Mesodermal cell (in vitro differentiated cells): ENCODE results near the gene CLIC5. TPM values are rescaled to one million over a fixed set of nuclear protein-coding genes. Genes with fewer than 3 reads are reported as not detected.

Experiments
- H3K27ac ChIP-seq: 2 replicates; pipeline ENCODE4 v1.7.0; 2013; ENCODE audit warnings: mild to moderate bottlenecking, low read depth, low read length, moderate library complexity; ENCODE audit not compliant: severe bottlenecking
- H3K36me3 ChIP-seq: 2 replicates; pipeline ENCODE4 v1.7.1; 2013; ENCODE audit warnings: mild to moderate bottlenecking, low read length, moderate library complexity; ENCODE audit not compliant: control insufficient read depth, insufficient read depth
- H3K4me1 ChIP-seq: one replicate; pipeline ENCODE4 v1.7.1; 2013; ENCODE audit warnings: mild to moderate bottlenecking, low read length; ENCODE audit not compliant: insufficient read depth, control insufficient read depth, poor library complexity, severe bottlenecking
- H3K4me3 ChIP-seq: 2 replicates; pipeline ENCODE4 v1.7.0; 2013; ENCODE audit warnings: low read length, control low read depth, mild to moderate bottlenecking; ENCODE audit not compliant: insufficient read depth, poor library complexity, severe bottlenecking; ENCODE audit errors: extremely low read depth
- H3K9me3 ChIP-seq: 2 replicates; pipeline ENCODE4 v1.7.1; 2013; ENCODE audit warnings: mild to moderate bottlenecking, low read length, moderate library complexity; ENCODE audit not compliant: control insufficient read depth
- WGBS, 2 experiments: methylation state at CpG; one replicate each; pipeline ENCODE4 v1.1.5; 2013; ENCODE audit warnings: missing lambda C conversion rate in 2 of 2; ENCODE audit not compliant: insufficient coverage in 2 of 2; 5-methylcytosine and 5-hydroxymethylcytosine counted together
- polyA plus RNA-seq, 2 experiments: library from polyadenylated mRNA; stranded (reverse); fragments of 50-300 nt; gene quantifications; one replicate each; pipeline ENCODE4 v1.2.3, GENCODE V29; 2013

Gene CLIC5
- polyA plus RNA-seq (2013, experiment 1 of 2), result 0.59 TPM
- 0.66 TPM for polyA plus RNA-seq (2013, experiment 2 of 2)

DNA sequence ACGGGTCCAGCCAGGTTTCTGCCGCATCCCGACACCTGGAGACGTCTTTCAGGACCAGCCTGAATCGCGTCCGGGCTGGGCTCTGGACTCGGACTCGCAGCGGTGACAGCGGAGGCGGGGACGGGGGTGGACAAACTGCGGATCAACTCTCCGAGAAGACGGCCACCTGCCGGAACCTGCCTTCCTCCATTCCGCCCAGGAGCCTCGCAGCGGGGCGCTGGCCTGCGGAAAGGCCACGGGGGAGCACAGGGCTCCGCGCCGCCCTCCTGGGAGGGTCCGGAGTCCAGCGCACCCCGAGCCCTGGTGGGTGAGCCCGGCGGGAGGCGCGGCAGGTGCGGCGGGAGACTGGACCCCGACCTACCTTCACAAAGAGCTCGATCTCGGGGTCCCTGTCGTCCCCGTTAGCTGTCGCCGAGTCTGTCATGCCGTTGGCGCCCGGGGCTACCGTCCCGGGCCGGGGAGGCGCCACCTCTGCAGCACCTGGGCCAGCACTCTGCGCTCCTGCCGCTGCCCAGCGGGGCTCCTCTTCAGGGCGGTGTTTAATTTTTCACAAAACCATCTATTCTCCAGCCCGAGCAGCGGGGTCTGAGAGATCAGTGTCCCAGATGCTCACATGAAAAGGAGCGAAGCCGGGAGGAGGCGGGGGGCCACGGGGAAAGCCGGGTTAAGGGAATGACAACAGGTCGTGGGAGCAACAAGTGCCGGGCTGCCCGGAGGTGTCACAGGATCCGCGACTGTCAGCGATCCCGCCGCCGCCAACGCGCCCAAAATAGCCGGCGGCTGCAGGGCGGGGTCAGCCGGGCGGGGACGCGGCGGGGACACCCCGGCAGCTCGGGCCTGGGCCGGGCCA is at the start of gene CLIC5:
Gene CLIC5 (minus strand): TSS at position 742 of the 850 bp plus-strand sequence. CDS start 318 bp downstream, at position 424.
- 1% methylated on average over 63 to 69 of the region's 82 CpGs for WGBS, 2 experiments
- Histone ChIP-seq H3K36me3 (no peaks in the 10 kb centered on the region), H3K27ac (no peak within 1 kb of the TSS), H3K4me3 (peak within 1 kb of the TSS; percentile 34), H3K9me3 (peaks cover 6% of the 10 kb centered on the region), H3K4me1 (peaks cover 27% of the 10 kb centered on the region)

DNA sequence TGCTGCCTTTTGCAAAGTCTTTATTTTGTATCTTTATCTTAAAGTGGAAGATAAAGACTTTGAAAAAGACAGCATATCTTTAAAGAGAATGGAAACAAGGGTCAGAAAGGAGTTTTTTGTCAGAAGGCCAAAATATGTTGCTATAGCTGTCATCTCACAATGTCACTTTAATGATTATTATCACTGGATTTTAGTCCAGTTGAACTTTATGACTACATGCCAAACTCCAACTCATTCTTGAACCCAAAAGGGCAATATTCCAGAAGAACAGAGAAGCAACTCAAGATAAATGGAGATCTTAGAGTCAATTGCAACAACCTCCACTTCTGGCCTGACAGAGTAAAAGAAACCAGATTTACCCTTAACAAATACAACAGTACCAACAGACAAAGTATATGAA is 47.3 kb upstream of the CLIC5 start:
- H3K4me1 ChIP-seq, result no peaks in the 10 kb centered on the region
- H3K9me3 ChIP-seq, result no peaks in the 10 kb centered on the region
- H3K4me3 ChIP-seq, result no peak overlapping the region
- no peaks in the 10 kb centered on the region for H3K36me3 ChIP-seq
- H3K27ac ChIP-seq, result no peak overlapping the region

DNA sequence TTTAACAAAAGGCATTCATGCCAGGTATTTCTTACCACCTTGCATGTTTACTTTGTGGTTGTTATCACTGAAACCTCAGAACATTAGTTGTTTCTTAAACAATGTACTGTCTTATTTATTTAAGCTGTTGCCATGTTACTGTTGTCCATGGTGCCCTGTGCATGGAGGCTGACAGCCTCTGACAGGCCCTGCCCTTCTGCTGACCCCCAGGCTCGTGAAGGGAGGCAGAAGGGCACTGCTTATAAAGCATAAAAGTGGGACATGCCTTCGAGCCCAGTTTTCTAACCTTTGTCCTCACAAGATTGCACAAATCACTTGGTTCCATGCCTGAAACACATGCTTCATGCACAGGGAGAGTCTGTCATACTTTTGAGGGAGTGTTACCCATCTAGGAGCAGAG is 46.7 kb upstream of the CLIC5 start:
- Histone ChIP-seq H3K9me3 (no peaks in the 10 kb centered on the region), H3K4me3 (no peak overlapping the region), H3K36me3 (no peaks in the 10 kb centered on the region), H3K4me1 (no peaks in the 10 kb centered on the region), H3K27ac (no peak overlapping the region)
- 50 to 68% methylated on average over 1 to 2 of the region's 2 CpGs for WGBS, 2 experiments

DNA sequence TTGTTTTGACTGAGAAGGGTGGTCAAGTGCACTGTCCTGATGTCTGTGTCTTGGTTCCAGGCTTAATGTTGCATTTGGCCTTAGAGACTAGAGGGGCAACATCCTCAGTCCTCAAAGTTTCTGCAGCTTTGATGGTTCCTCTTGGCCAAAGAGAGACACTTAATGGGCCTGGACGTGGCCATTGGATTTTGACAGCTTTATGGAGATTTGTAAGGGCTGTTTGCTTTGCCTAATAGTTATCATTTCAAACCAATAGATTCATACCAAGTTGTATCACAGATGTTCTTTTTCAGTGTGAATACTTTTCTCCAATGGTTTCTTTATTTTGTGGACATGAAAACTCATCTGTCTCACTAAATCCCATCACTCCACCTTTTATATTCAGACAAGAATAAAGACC is 45.8 kb upstream of the CLIC5 start:
- no peaks in the 10 kb centered on the region for H3K9me3 ChIP-seq
- no peak overlapping the region for H3K27ac ChIP-seq
- H3K4me1 ChIP-seq, result no peaks in the 10 kb centered on the region
- no peaks in the 10 kb centered on the region for H3K36me3 ChIP-seq
- no peak overlapping the region for H3K4me3 ChIP-seq
- WGBS, 2 experiments, result no CpG with 5 or more reads among the region's 1 CpG

DNA sequence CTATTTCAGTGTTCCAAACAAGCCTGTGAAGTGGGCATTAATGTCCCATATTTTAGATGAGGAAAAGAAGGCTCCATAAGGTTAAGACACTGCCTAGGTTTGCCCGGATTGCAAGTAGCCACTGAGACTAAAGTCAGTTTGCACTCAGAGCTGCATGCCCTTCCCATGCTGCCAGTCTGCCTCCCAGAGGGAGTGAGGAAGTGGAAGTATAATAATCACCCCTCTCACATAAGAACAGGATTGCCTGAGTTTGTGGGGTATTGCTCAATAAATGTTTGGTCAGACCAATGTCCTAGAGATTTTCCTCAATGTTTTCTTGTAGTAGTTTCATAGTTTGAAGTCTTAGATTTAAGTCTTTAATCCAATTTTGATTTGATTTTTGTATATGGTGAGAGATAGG is 43.9 kb upstream of the CLIC5 start:
- H3K4me1 ChIP-seq, result no peaks in the 10 kb centered on the region
- H3K27ac ChIP-seq, result no peak overlapping the region
- no peaks in the 10 kb centered on the region for H3K36me3 ChIP-seq
- no peaks in the 10 kb centered on the region for H3K9me3 ChIP-seq
- no peak overlapping the region for H3K4me3 ChIP-seq
- 100% methylated on average over 1 of the region's 1 CpG for WGBS, 2 experiments

DNA sequence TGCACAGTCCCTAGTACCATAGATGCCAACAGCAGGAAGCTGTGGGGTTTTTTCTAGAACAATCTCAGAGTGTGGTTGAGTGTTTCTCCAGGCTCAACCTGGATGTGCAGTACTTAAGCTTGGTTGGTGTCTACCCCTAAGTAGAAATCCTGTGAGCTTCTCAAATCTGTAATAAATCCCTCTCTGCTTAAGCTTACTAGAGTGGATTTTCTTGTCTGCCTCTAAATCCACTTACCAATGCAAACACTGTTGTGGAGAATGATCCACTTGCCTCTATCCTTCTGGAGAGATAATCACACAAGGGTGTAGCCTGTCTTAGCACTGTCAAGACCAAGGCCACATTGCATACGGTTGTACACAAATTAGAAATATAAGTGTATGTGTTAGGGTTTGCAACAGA is 43.3 kb upstream of the CLIC5 start:
- Histone ChIP-seq H3K36me3 (no peaks in the 10 kb centered on the region), H3K4me1 (no peaks in the 10 kb centered on the region), H3K4me3 (no peak overlapping the region), H3K9me3 (no peaks in the 10 kb centered on the region), H3K27ac (no peak overlapping the region)
- 100% methylated on average over 1 of the region's 1 CpG; no CpG with 5 or more reads in 1 of the 2 experiments for WGBS, 2 experiments

DNA sequence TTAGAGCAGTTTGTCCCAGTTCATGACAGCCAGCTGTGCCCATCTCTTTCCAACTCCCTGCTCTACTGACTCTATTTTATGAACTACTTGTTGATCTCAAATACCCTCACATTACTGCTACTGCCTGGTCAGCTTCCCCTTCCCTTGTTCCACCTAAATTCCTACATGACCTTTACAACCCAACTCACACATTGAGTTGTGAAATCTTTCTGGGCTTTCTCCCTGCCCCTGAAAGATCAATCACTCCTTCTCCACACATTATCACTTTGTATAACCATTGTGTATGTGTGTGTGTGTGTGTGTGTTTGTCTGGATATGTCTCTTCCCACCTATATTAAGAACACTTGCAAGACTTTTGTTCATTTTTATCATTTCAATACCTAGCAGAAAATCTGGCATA is 42.1 kb upstream of the CLIC5 start:
- Histone ChIP-seq H3K4me3 (no peak overlapping the region), H3K9me3 (no peaks in the 10 kb centered on the region), H3K27ac (no peak overlapping the region), H3K36me3 (no peaks in the 10 kb centered on the region), H3K4me1 (no peaks in the 10 kb centered on the region)

DNA sequence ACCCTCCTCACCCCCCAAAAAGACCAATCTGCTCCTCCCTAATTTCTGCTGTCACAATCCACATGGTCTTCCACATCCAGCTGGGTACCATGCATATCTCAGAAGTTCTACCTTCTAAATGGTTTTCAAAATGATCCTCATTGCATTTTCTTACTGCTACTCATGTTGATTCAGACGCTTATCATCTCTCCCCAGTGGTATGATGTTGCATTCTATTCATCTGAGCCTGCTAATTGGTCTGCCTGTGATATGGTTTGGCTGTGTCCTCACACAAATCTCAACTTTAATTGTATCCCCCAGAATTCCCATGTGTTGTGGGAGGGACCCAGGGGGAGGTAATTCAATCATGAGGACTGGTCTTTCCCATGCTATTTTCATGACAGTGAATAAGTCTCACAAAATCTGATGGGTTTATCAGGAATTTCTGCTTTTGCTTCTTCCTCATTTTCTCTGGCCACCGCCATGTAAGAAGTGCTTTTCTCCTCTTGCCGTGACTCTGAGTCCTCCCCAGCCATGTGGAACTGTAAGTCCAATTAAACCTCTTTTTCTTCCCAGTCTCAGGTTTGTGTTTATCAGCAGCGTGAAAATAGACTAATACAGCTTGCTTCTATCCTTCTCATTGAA is 41.4 kb upstream of the CLIC5 start:
- Histone ChIP-seq H3K9me3 (no peaks in the 10 kb centered on the region), H3K4me1 (no peaks in the 10 kb centered on the region), H3K4me3 (no peak overlapping the region), H3K36me3 (no peaks in the 10 kb centered on the region), H3K27ac (no peak overlapping the region)
- 87 to 100% methylated on average over 2 to 3 of the region's 4 CpGs for WGBS, 2 experiments

DNA sequence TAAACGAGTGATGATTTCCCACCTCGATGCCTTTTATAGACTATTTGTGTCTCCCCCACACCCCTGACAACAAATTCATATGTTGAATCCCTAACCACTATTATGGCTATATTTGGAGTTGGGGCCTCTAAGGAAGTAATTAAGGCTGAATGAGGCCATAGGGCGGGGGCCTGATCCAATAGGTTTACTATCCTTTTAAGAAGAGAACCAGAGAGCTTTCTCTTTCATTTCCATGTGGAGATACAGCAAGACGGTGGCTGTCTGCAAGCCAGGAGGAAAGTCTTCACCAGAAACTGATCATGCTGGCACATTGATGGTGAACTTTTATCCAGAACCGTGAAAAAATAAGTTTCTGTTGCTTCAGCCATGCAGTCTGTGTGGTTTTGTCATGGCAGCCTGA is 38.9 kb upstream of the CLIC5 start:
- WGBS, 2 experiments, result 81 to 89% methylated on average over 3 to 4 of the region's 5 CpGs
- Histone ChIP-seq H3K36me3 (no peaks in the 10 kb centered on the region), H3K27ac (no peak overlapping the region), H3K4me3 (no peak overlapping the region), H3K4me1 (no peaks in the 10 kb centered on the region), H3K9me3 (no peaks in the 10 kb centered on the region)

DNA sequence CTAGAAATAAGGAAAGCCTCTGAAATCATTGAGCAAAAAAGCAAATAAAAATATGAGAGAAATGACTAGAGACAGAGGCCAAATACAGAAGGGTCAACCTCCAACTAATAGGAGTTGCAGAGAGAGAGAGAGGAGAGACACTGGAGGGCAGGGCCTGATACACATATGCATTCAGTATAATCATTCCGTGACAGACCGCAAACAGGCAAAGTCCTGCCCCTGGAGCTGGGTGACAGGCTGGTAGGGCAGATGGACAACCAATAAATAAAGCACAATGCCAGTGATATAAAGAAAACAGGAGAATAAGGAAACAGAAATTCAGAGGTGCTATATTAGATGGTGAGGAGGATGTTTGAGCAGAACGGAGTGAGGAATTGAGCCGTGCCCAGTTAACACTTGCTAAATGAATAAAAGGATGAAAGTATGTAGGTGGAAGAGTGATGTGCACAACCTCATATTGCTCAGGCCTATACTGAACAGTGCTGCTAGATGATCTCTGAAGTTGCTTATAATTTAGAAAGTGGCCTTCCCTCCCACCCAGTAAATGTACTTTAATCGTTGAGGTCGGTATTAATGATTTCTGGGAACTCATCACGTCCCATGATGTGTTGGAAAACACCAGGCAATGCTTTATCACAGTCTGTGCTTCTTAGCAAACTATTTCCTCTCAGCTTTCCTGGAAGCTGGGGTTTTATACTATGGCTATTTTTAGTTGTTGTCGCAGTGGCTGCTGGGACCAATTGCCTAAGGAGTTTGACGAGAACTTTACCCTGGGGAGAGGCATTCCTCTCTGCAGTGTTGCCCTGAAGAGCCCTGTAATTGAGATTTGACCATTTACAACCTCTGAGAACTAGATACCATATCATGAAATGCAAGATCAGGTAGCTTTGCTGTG is 37.6 kb upstream of the CLIC5 start:
- no peaks in the 10 kb centered on the region for H3K9me3 ChIP-seq
- H3K4me3 ChIP-seq, result no peak overlapping the region
- H3K36me3 ChIP-seq, result no peaks in the 10 kb centered on the region
- WGBS, 2 experiments, result 83 to 92% methylated on average over 4 to 6 of the region's 9 CpGs
- H3K4me1 ChIP-seq, result no peaks in the 10 kb centered on the region
- H3K27ac ChIP-seq, result no peak overlapping the region
